HG03097 (cell line): ENCODE results near the gene PRPF40A.
"Not testable (repeated sequence)": the region's sequence is repeated elsewhere in the genome, so short reads cannot be mapped to it uniquely, and the experiment has no call there.

Source experiments
- ATAC-seq: cut with Tn5 transposase; IDR thresholded peaks from one replicate; pipeline ENCODE4 v1.9.1; 2021; ENCODE audit not compliant: unreplicated experiment, low FRiP score

Gene PRPF40A

GRCh38 chr2:152717228-152718075, at the start of gene PRPF40A:
Gene PRPF40A, minus strand, starts transcription at chr2:152717461. Its CDS starts 22 bp downstream, at chr2:152717439.
- ATAC-seq: peak; percentile 73

GRCh38 chr2:152766928-152767327, 49.7 kb upstream of the PRPF40A start:
- ATAC-seq: no peak

GRCh38 chr2:152763651-152764050, 46.4 kb upstream of the PRPF40A start:
- no peak for ATAC-seq

- ATAC-seq: not testable (repeated sequence)
Measured at GRCh38 chr2:152763208-152763607, 45.9 kb upstream of the PRPF40A start.

- no peak for ATAC-seq
Measured at GRCh38 chr2:152762202-152762601, 44.9 kb upstream of the PRPF40A start.

- ATAC-seq: no peak
Measured at GRCh38 chr2:152761214-152761613, 44.0 kb upstream of the PRPF40A start.

- no peak for ATAC-seq
Measured at GRCh38 chr2:152759290-152760072, 42.2 kb upstream of the PRPF40A start.

- ATAC-seq: no peak
Measured at GRCh38 chr2:152755029-152755428, 37.8 kb upstream of the PRPF40A start.

GRCh38 chr2:152747751-152748150, 30.5 kb upstream of the PRPF40A start:
- not testable (repeated sequence) for ATAC-seq

GRCh38 chr2:152743002-152743401, 25.7 kb upstream of the PRPF40A start:
- ATAC-seq: no peak

- ATAC-seq: peak; percentile 74
Measured at GRCh38 chr2:152740743-152741328, 23.6 kb upstream of the PRPF40A start.

GRCh38 chr2:152739705-152740104, 22.4 kb upstream of the PRPF40A start:
- not testable (repeated sequence) for ATAC-seq

- no peak for ATAC-seq
Measured at GRCh38 chr2:152738438-152738837, 21.2 kb upstream of the PRPF40A start.

- not testable (repeated sequence) for ATAC-seq
Measured at GRCh38 chr2:152737509-152737908, 20.2 kb upstream of the PRPF40A start.

- ATAC-seq: peak; percentile 76
Measured at GRCh38 chr2:152730591-152731333, 13.5 kb upstream of the PRPF40A start.

- no peak for ATAC-seq
Measured at GRCh38 chr2:152729844-152730243, 12.6 kb upstream of the PRPF40A start.

- no peak for ATAC-seq
Measured at GRCh38 chr2:152723918-152724317, 6.7 kb upstream of the PRPF40A start.

GRCh38 chr2:152722639-152723038, 5.4 kb upstream of the PRPF40A start:
- ATAC-seq: not testable (repeated sequence)

- no peak for ATAC-seq
Measured at GRCh38 chr2:152720794-152721193, 3.5 kb upstream of the PRPF40A start.

- ATAC-seq: peak; percentile 26
Measured at GRCh38 chr2:152718909-152719645, 1.8 kb upstream of the PRPF40A start.
